K562 (cell line): Measurements from ENCODE around the gene HCN4. TPM values are rescaled to one million over a fixed set of nuclear protein-coding genes. Genes with fewer than 3 reads are reported as not detected.

ENCODE experiments used
- ATAC-seq: fragments of 200-7000 bp; cut with Tn5 transposase; 3 replicates; pipeline ENCODE4 v1.9.1; 2020; ENCODE audit warnings: moderate library complexity
- BruUV-seq: library from RNA; stranded (reverse); fragments of 400-500 nt; replicated peaks from 2 replicates; lab custom pipeline; 2021; lab: Mats Ljungman, UMichigan
- CTCF ChIA-PET: fragments of 300-600 bp; formaldehyde crosslinking; extraction: SDS; loops from one replicate; lab custom pipeline; 2021; ENCODE audit warnings: low intra/inter-chr PET ratio; lab: Yijun Ruan, JAX
- POLR2A ChIA-PET: fragments of 300-600, 350-650 bp; sonication (Branson Sonifier 250); formaldehyde crosslinking; extraction: SDS; loops from one replicate; lab custom pipeline; 2021; ENCODE audit warnings: antibody characterized with exemption, inconsistent platforms; lab: Yijun Ruan, JAX
- DNase-seq, 4 experiments: peaks; one replicate each; pipeline versions ENCODE4 v3.0.0 to v3.0.0-alpha.2; 2011 to 2018; ENCODE audit warnings: low spot score in 3 of 4, mixed read lengths in 3 of 4; ENCODE audit errors: extremely low read depth in 1 of 4
- FAIRE-seq: peaks from 2 replicates; lab custom pipeline; 2011; peaks lifted over from hg19 to GRCh38; lab: Jason Lieb, UNC
- H2AFZ ChIP-seq: 2 replicates; pipeline ENCODE4 v1.6.0; 2011; ENCODE audit warnings: low read depth, low read length, control low read depth, inconsistent platforms
- H3K27ac ChIP-seq: fragments of 200-600 bp; 3 replicates; pipeline ENCODE4 v1.8.0; 2011; ENCODE audit warnings: low read depth, mild to moderate bottlenecking, control low read depth, inconsistent platforms, low read length, moderate library complexity, mixed read lengths; ENCODE audit errors: extremely low read depth
- H3K27me3 ChIP-seq, 2 experiments: fragments of 300-600 bp in 1 of 2; 2 replicates in 1 of 2; 3 replicates in 1 of 2; pipeline versions ENCODE4 v1.6.0 to v1.8.0; 2011; ENCODE audit warnings: inconsistent platforms in 2 of 2, low read length in 2 of 2, mild to moderate bottlenecking in 1 of 2, mixed read lengths in 1 of 2, moderate library complexity in 1 of 2; ENCODE audit not compliant: control insufficient read depth in 2 of 2, insufficient read depth in 2 of 2
- H3K36me3 ChIP-seq: fragments of 300-600 bp; 3 replicates; pipeline ENCODE4 v1.8.0; 2011; ENCODE audit warnings: mild to moderate bottlenecking, low read length, inconsistent platforms; ENCODE audit not compliant: control insufficient read depth, insufficient read depth
- H3K4me1 ChIP-seq, 2 experiments: fragments of 200-600 bp in 1 of 2; replicated peaks in 1 of 2; 2 replicates in 1 of 2; 3 replicates in 1 of 2; pipeline versions ENCODE4 v1.5.1 to v1.8.0; 2011; ENCODE audit warnings: inconsistent platforms in 2 of 2, low read length in 2 of 2, mild to moderate bottlenecking in 1 of 2, mixed read lengths in 1 of 2, moderate library complexity in 1 of 2; ENCODE audit not compliant: control insufficient read depth in 2 of 2, insufficient read depth in 2 of 2
- H3K4me2 ChIP-seq: 2 replicates; pipeline ENCODE4 v1.6.1; 2011; ENCODE audit warnings: low read length, control low read depth, inconsistent platforms, mixed read lengths; ENCODE audit not compliant: insufficient read depth
- H3K4me3 ChIP-seq: fragments of 200-600 bp; sonication (generic), shearing (Covaris generic); 2 replicates; pipeline ENCODE4 v1.5.1; 2016; ENCODE audit warnings: control low read depth, inconsistent platforms
- H3K79me2 ChIP-seq: fragments of 200-600 bp; 3 replicates; pipeline ENCODE4 v1.8.0; 2011; ENCODE audit warnings: low read length, inconsistent platforms; ENCODE audit not compliant: control insufficient read depth, insufficient read depth
- H3K9ac ChIP-seq, 2 experiments: 2 replicates each; pipeline versions ENCODE4 v1.6.0 to v1.6.1; 2011; ENCODE audit warnings: low read depth in 2 of 2, low read length in 2 of 2, control low read depth in 1 of 2, inconsistent platforms in 1 of 2, mild to moderate bottlenecking in 1 of 2, mixed read lengths in 1 of 2; ENCODE audit not compliant: insufficient read depth in 1 of 2
- H3K9me1 ChIP-seq: one replicate; pipeline ENCODE4 v1.6.0; 2011; ENCODE audit warnings: inconsistent platforms, mild to moderate bottlenecking, low read length, moderate library complexity; ENCODE audit not compliant: control insufficient read depth, insufficient read depth
- H3K9me3 ChIP-seq: replicated peaks from 2 replicates; pipeline ENCODE4 v1.5.1; 2011; ENCODE audit warnings: low read depth, low read length, inconsistent platforms; ENCODE audit not compliant: control insufficient read depth, insufficient read depth
- H4K20me1 ChIP-seq: replicated peaks from 2 replicates; pipeline ENCODE4 v1.6.1; 2011; ENCODE audit warnings: low read length, inconsistent platforms, mixed read lengths; ENCODE audit not compliant: control insufficient read depth, insufficient read depth
- CBFA2T3 ChIP-seq: fragments of 450-650 bp; IDR thresholded peaks from 2 replicates; pipeline ENCODE4 v1.6.1; 2017
- CSDE1 ChIP-seq, 2 experiments: fragments of 450-650 bp; IDR thresholded peaks; 2 replicates each; pipeline ENCODE4 v1.6.1; 2016; ENCODE audit warnings: mild to moderate bottlenecking in 1 of 2
- FOXK2 ChIP-seq, 2 experiments: fragments of 450-650 bp; IDR thresholded peaks in 1 of 2; conservative IDR thresholded peaks in 1 of 2; 2 replicates each; pipeline ENCODE4 v1.6.1; 2016; ENCODE audit warnings: low read depth in 2 of 2, mild to moderate bottlenecking in 1 of 2
- HDAC1 ChIP-seq, 2 experiments: fragments of 450-650 bp; IDR thresholded peaks; 2 replicates each; pipeline ENCODE4 v1.6.1; 2016 to 2017; ENCODE audit warnings: inconsistent platforms in 1 of 2, mild to moderate bottlenecking in 1 of 2, moderate library complexity in 1 of 2
- HMG20A ChIP-seq: fragments of 450-650 bp; formaldehyde crosslinking; conservative IDR thresholded peaks from 2 replicates; pipeline ENCODE4 v1.4.0; 2020; ENCODE audit warnings: mild to moderate bottlenecking, mixed read lengths
- HNRNPUL1 ChIP-seq: fragments of 200-400 bp; formaldehyde crosslinking; IDR thresholded peaks from 2 replicates; pipeline ENCODE4 v1.6.1; 2017; ENCODE audit warnings: low read length
- PCBP2 ChIP-seq: fragments of 200-400 bp; formaldehyde crosslinking; IDR thresholded peaks from 2 replicates; pipeline ENCODE4 v1.6.1; 2018; ENCODE audit warnings: low read length, low read depth, mild to moderate bottlenecking, moderate library complexity; ENCODE audit not compliant: poor library complexity, severe bottlenecking
- SAP30 ChIP-seq: fragments of 200-600 bp; sonication (generic); IDR thresholded peaks from 2 replicates; pipeline ENCODE4 v1.6.1; 2012; ENCODE audit warnings: borderline replicate concordance, low read depth, mild to moderate bottlenecking, moderate library complexity, low read length, control low read depth, inconsistent platforms; ENCODE audit not compliant: insufficient read depth, poor library complexity, severe bottlenecking
- SPI1 ChIP-seq: IDR thresholded peaks from 2 replicates; pipeline ENCODE4 v1.6.1; 2011; ENCODE audit warnings: low read depth, low read length, control low read depth, borderline replicate concordance
- THAP12 ChIP-seq: fragments of 250-450 bp; sonication (Bioruptor Pico); IDR thresholded peaks from 2 replicates; pipeline ENCODE4 v1.9.0; 2021; ENCODE audit warnings: mild to moderate bottlenecking, inconsistent platforms
- WGBS: fragments of 100-300 bp; shearing (Covaris generic); methylation state at CpG from one replicate; pipeline ENCODE4 v1.1.6; 2016; ENCODE audit warnings: low coverage, mixed read lengths; ENCODE audit not compliant: insufficient coverage; ENCODE audit errors: missing lambda C conversion rate; 5-methylcytosine and 5-hydroxymethylcytosine counted together
- in situ Hi-C: fragments of 300-500 bp; cut with MboI; formaldehyde crosslinking; loops from 4 replicates; pipeline ENCODE4 v1.15.0; 2018; ENCODE audit warnings: inconsistent platforms, mixed read lengths
- intact Hi-C: fragments of 100-400 bp; cut with micrococcal nuclease; formaldehyde crosslinking; loops from 2 replicates; pipeline ENCODE4 v1.14.2; 2022
- polyA plus RNA-seq, 8 experiments: library from polyadenylated mRNA; depleted of rRNA in 4 of 8; stranded (reverse) in 5 of 8; unstranded in 3 of 8; fragments of >200 nt; fragmentation: Nextera tagmentation in 2 of 8; fragmentation: Illumina TruSeq in 1 of 8; extraction: Ambion mirVana in 2 of 8; extraction: Trizol in 1 of 8; gene quantifications; 2 replicates each; pipeline versions ENCODE4 v1.2.1 to v1.2.3, GENCODE V29; 2011 to 2014; ENCODE audit warnings: inconsistent platforms in 1 of 8, missing spikeins in 1 of 8
- total RNA-seq, 7 experiments: library from RNA; depleted of rRNA in 6 of 7; stranded (reverse); fragments of >200 nt in 6 of 7; fragmentation: Illumina TruSeq in 2 of 7; extraction: Trizol in 2 of 7; gene quantifications; 2 replicates each; pipeline versions ENCODE4 v1.2.1 to v1.2.3, GENCODE V29; 2011 to 2021; ENCODE audit warnings: low replicate concordance in 1 of 7
- TF ChIP-seq, protein P1 (sequence below): fragments of 450-650 bp; formaldehyde crosslinking; IDR thresholded peaks from 2 replicates; pipeline ENCODE4 v1.4.0; 2020; ENCODE audit warnings: mild to moderate bottlenecking, mixed read lengths
- TF ChIP-seq, protein P2 (sequence below): fragments of 200-800 bp; sonication (Bioruptor generic); IDR thresholded peaks from 2 replicates; pipeline ENCODE4 v1.6.1; 2017; ENCODE audit warnings: missing genetic modification characterization, missing compliant biosample characterization

The HCN4 gene
- total and polyA plus RNA-seq, 9 of the 15 experiments (the other 6 are each of a cell fraction or from before 2014, with no cell fraction given), result not detected

GRCh38 chr15:73283366-73283962 lies 85.3 kb downstream of the HCN4 start:
- intact Hi-C loops, result no loop called here
- no TSS peak for BruUV-seq

More at GRCh38 chr15:73283366-73283962, 85.3 kb downstream of the HCN4 start:
- H3K4me3 ChIP-seq, result no peak overlapping the region
- DNase-seq (no peak), FAIRE-seq (no peak), ATAC-seq (no peak)
- H3K27ac ChIP-seq, result no peak overlapping the region
- H3K79me2 ChIP-seq, result no peaks in the 10 kb centered on the region
- no peaks in the 10 kb centered on the region for H4K20me1 ChIP-seq
- no peak overlapping the region for H2AFZ ChIP-seq
- no peaks in the 10 kb centered on the region for H3K9me3 ChIP-seq
- no peaks in the 10 kb centered on the region for H3K9me1 ChIP-seq
- WGBS, result 0% methylated on average over 2 of the region's 2 CpGs
- no peak overlapping the region for H3K4me2 ChIP-seq
- ChIA-PET POLR2A (interaction anchor here (0.9 kb wide), 1 partner anchor 14 kb away, joined by 3 read pairs; no protein-coding TSS in a partner anchor), CTCF (interaction anchor here (0.7 to 1.8 kb wide), 3 partner anchors 354 to 421 kb away, joined by 3 to 7 read pairs (median 3); no protein-coding TSS in a partner anchor)
- H3K27me3 ChIP-seq, result peaks cover 12 to 19% of the 10 kb centered on the region in 2 experiments
- H3K36me3 ChIP-seq, result no peaks in the 10 kb centered on the region
- TF ChIP-seq CBFA2T3 (no peak), PCBP2 (no peak), HNRNPUL1 (no peak), CSDE1 (IDR thresholded peaks at IDR 0.05) (no peak), FOXK2 (conservative IDR thresholded peaks at IDR 0.05 in 1 of 2, IDR thresholded peaks at IDR 0.05 in 1 of 2; ENCODE audit: low read depth in 2 of 2) (no peak), HMG20A (no peak), HDAC1 (IDR thresholded peaks at IDR 0.05) (no peak), SAP30 (no peak), THAP12 (no peak), SPI1 (no peak)
- TF ChIP-seq, protein P1, sequence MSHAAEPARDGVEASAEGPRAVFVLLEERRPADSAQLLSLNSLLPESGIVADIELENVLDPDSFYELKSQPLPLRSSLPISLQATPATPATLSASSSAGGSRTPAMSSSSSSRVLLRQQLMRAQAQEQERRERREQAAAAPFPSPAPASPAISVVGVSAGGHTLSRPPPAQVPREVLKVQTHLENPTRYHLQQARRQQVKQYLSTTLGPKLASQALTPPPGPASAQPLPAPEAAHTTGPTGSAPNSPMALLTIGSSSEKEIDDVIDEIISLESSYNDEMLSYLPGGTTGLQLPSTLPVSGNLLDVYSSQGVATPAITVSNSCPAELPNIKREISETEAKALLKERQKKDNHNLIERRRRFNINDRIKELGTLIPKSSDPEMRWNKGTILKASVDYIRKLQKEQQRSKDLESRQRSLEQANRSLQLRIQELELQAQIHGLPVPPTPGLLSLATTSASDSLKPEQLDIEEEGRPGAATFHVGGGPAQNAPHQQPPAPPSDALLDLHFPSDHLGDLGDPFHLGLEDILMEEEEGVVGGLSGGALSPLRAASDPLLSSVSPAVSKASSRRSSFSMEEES, result no peak
- TF ChIP-seq, protein P2, sequence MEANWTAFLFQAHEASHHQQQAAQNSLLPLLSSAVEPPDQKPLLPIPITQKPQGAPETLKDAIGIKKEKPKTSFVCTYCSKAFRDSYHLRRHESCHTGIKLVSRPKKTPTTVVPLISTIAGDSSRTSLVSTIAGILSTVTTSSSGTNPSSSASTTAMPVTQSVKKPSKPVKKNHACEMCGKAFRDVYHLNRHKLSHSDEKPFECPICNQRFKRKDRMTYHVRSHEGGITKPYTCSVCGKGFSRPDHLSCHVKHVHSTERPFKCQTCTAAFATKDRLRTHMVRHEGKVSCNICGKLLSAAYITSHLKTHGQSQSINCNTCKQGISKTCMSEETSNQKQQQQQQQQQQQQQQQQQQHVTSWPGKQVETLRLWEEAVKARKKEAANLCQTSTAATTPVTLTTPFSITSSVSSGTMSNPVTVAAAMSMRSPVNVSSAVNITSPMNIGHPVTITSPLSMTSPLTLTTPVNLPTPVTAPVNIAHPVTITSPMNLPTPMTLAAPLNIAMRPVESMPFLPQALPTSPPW (CRISPR knock-in tag), result no peak
- no peak overlapping the region for H3K9ac ChIP-seq
- in situ Hi-C loops, result no loop called here
- no peaks in the 10 kb centered on the region for H3K4me1 ChIP-seq
